Renal cortical epithelial cell (primary cell): ENCODE data around the gene ARHGEF18. TPM values are rescaled to one million over a fixed set of nuclear protein-coding genes. Genes with fewer than 3 reads are reported as not detected.
"Not testable (repeated sequence)": the region's sequence is repeated elsewhere in the genome, so short reads cannot be mapped to it uniquely, and the experiment has no call there.

Experiments
- DNase-seq: peaks from one replicate; pipeline ENCODE4 v3.0.0-alpha.2; 2011; ENCODE audit warnings: low read depth
- total RNA-seq: library from RNA; depleted of rRNA; stranded (reverse); fragments of >200 nt; gene quantifications from 2 replicates; pipeline ENCODE4 v1.2.3, GENCODE V29; 2014

The ARHGEF18 gene
- 53.0 and 66.0 TPM in 2 replicates for total RNA-seq

DNA sequence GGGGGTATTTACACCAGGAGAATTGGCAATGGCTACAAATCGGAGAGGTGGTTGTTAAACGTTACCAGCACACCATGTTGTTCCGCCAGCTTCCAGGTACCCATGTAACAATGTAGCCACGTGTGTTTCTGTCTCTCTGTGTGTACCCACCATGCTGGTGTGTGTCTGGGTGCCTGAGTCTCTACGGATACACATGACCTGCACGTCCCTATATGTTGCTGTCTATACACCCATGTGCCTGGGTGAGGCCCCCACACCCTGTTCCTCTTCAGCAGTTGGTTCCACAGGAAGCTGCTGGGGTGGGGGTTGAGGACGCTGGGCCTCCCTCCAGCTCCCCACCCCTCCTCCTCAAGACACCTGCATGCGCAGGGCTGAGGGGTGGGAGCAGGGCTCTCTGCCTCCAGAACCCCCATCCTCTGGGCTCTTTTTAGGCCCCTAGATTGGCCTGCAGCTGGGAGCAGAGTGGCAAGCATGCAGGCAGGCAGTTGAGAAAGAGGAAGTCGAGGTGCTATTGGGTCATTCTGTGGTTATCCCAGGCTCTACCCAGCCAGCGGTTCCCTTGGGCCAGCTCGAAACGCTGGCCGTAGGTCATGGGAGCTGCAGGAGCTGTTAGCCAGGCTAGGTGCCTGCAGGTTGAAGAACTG, at the start of gene ARHGEF18:
TSS of gene ARHGEF18 (plus strand) at position 351 of the 644 bp plus-strand sequence. CDS start 13,954 bp downstream, outside the sequence.
- DNase-seq = no peak

DNA sequence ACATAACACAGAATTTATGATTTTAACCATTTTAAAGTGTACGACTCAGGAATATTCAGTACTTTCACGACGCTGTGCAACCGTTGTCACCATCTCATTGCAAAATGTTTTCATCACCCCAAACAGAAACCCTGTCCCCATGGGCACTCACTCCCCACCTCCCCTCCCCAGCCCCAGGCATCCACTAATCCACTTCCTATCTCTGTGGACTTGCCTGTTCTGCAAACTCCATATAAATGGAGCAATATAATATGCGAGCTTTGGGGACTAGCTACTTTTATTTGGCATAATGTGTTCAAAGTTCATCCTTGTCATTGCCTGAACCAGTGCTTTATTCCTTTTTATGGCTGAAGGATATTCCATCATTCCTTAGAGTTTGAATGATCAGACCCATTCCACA, 47.2 kb upstream of the ARHGEF18 start:
- DNase-seq = no peak

DNA sequence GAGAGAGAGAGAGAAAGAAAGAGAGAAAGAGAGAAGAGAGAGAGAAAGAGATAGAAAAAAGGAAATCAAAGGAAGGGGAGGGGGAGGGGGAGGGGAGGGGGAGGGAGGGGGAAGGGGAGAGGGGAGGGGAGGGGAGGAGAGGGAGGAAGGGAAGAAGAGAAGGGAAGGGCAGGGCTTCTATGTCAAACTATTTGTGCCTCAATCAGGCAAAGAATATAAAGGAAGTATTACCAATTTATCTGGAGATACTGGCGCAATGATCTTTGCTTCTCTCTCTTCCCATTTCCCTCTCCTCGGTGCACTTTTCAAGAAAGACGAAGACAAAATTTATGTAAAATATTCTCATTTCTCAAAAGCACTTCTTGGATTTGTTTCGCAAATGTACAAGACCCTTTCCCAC, 45.3 kb upstream of the ARHGEF18 start:
- DNase-seq = no peak

DNA sequence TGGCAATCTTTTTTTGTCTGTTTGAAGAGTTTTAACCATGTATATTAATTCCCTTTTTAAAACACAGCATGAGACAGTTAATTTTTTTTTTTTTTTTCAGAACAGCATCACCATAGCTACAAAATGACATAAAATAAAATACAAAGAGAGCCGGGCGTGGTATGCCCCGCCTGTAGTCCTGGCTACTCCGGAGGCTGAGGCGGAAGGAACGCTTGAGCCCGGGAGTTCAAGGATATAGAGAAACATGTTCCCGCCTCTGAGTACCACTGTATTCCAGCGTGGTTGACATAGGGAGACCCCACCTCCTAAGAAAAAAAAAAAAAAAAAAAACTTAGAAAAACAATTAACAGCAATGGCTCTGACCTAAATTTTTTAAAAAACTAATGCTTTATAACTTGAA, 44.5 kb upstream of the ARHGEF18 start:
- no peak for DNase-seq

DNA sequence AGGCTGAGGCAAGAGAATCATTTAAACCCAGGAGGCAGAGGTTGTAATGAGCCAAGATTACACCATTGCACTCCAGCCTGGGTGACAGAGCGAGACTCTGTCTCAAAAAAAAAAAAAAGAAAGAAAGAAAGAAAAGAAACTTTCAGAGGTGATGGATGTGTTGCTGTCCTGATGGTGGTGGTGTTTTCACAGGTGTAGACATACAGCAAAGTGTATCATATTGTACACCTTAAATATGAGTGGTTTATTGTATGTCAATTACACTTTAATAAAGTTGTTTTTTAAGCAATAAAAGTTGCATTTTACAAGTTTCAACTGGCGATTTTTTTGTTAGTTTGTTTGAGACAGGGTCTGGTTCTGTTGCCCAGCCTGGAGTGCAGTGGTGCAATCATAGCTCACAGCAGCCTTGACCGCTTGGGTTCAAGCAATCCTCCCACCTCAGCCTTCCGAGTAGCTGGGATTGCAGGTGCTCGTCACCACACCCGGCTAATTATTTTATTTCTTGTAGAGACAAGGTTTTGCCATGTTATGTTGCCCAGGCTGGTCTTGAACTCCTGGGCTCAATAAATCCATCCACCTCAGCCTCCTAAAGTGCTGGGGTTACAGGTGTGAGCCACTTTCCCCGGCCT, 41.0 kb upstream of the ARHGEF18 start:
- no peak for DNase-seq

DNA sequence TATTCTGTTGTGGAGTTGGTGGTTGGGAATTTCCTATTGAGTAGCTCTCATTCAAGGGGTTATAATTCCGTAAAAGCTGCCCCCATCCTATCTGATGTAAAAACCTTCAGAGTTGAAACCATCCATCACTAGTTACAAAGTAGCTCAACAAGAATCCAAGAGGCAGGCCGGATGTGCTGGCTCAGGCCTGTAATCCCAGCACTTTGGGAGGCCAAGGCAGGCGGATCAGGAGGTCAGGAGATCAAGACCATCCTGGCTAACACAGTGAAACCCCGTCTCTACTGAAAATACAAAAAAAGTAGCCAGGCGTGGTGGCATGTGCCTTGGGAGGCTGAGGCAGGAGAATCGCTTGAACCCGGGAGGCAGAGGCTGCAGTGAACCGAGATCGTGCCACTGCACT, 40.4 kb upstream of the ARHGEF18 start:
- DNase-seq = not testable (repeated sequence)

DNA sequence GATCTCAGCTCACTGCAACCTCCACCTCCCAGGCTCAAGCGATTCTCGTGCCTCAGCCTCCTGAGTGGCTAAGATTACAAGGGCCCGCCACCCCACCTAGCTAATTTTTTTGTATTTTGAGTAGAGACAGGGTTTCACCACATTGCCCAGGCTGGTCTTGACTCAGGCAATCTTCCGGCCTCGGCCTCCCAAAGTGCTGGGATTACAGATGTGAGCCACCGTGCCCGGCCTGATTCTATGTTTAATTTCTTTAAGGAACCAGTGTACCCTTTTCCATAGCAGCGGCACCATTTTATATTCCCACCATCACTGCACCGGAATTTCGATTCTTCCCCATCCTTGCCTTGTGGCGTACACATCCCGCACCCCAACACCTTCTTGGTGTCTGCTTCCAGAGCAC, 36.8 kb upstream of the ARHGEF18 start:
- DNase-seq = no peak

DNA sequence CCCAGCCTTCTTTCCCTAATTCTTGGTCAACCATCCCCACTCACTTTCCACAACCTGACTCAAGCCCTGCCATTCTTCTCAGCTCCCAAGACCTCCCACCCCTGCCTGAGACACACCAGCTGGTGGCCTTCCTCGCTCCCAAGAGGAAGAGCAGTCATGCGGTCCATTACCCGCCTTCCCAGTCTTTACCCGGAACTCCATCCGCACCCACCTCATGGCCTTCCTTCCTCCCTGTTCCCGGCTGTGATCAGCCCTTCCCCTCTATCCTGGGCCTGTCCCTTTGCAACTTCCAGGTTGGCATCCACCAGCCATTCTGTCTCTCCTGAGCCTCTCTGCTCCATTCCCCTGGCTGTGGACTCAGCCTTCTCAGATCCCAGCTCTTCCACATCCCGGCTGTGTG, 35.9 kb upstream of the ARHGEF18 start:
- no peak for DNase-seq

DNA sequence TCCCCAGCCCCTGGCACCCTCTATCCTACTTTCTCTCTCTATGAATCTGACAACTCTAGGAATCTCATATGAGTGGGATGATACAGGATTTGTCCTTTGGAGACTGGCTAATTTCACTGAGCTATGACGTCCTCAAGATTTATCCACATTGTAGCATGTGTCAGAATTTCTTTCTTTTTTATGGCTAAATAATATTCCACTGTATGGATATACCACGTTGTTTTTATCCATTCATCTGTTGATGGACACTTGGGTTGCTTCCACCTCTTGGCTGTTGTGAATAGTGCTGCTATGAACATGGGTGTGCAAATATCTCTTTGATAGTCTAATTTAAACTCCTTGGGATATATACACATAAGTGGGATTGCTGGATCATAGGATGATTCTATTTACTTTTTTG, 30.6 kb upstream of the ARHGEF18 start:
- DNase-seq = no peak

DNA sequence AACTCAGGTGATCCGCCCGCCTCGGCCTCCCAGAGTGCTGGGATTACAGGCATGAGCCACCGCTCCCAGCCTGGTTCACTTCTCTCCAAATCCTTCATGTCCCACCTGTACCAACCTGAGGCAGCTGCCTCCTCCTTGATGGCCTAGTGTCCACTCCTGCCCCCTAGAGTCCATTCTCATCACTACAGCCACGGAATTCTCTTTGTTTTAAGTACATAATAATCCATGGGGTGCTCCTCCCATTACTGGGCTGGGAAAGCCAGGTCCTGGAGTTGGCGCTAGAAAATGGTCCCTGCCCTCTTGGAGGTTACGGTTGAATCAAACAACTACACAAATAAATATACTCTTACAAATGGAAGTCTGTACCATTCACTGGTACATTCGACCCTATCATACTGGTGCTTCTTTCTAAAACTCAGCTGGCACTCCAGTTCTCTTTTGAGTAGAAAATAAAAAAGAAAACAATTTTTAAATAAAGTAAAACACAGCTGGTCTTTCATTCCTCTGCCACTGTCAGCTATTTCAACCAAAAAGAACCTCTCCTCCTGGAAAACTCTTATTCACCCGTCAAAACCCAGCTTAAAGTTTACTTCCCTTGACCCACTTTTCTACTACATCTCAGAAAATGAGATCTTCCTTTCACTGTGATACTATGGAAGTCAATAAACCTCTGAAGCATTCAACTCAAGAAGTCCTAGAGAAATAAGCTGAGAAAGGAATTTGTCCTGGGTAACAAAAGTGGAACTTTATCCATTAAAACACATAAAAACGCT, 22.4 kb upstream of the ARHGEF18 start:
- no peak for DNase-seq

DNA sequence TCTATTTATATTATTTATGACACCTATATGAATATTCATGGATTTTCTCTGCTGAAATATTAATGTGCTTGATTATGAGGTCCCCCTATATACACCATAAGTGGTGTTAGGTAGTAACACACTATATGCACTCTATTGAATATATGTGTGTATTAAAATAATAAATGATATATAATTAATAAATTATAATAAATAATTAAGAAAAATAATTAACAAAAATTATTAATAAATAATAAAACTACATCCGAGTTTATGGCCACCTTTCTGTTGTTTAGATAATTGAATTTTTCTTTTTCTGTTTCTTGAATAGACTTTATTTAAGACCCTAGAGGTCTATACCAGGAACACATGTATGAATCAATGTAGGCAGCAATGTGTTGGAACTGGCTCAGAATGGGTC, 20.9 kb upstream of the ARHGEF18 start:
- DNase-seq = no peak

DNA sequence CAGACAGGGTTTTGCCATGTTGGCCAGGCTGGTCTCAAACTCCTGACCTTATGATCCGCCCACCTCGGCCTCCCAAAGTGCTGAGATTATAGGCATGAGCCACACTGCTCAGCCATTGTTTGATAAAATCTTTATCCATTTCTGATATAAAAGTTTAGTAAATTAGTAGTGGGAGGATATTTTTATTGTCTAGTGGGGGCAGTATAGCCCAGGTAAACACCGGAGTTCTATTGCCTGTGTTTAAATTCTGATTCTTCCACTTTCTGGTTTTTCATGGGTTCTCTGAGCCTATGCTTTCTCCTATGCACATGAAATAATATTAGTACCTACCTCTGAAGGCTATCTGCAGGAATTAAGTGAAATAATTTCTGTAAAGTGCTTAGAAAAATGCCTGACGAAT, 20.1 kb upstream of the ARHGEF18 start:
- no peak for DNase-seq

DNA sequence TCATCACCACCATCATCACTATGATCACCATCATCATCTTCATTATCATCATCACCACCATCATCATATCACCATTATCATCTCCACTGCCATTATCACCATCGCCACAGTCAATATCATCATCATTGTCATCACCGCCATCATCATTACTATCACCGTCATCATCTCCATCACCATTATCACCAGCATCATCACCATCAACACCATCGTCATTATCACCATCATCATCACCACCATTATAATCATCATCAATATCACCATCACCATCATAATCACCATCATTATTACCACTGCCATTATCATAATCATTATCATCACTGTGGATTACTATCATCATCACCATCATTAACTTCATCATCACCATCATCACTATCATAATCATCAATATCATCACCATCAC, 17.3 kb upstream of the ARHGEF18 start:
- no peak for DNase-seq

DNA sequence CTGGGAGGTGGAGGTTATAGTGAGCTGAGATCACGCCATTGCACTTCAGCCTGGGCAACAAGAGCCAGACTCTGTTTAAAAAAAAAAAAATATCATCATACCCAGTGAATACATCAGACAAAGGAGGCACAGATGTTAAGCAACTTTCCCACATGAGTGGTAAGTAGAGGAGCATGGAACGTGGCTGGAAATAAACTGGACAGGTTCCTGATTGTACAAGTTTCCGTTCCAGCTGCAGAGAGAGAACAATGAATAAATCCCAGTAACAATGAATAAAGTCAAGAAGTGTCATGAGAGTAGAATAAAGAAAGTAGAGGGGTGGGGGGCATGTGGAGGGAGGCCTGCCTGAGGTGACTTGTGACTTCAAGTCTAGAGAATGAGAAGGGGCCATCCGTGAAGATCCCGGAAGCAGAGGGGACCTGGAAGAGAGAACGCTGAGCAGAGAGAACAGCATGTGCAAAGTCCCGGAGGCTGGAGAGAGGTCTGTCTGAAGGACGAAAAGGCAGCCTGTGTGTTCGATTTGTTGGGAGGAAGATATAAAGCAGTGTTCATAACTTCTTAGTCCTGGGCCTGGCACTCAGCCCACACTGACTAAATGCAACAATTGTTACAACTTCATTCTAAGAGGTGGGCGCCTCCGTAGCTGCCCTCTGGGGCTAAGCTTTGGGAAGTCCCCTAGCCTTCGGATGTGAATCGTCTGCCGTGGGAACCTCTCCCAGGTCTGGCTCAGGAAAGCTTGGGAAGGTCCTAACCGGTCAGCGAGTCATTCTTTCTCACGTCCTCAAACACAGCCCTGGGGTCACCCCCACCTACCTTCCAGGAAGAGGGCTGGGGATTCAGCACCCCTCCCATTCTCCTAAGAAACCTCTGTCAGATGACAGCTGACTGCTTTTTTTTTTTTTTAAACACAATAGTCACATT, 15.3 kb upstream of the ARHGEF18 start:
- DNase-seq = peak; percentile 45

DNA sequence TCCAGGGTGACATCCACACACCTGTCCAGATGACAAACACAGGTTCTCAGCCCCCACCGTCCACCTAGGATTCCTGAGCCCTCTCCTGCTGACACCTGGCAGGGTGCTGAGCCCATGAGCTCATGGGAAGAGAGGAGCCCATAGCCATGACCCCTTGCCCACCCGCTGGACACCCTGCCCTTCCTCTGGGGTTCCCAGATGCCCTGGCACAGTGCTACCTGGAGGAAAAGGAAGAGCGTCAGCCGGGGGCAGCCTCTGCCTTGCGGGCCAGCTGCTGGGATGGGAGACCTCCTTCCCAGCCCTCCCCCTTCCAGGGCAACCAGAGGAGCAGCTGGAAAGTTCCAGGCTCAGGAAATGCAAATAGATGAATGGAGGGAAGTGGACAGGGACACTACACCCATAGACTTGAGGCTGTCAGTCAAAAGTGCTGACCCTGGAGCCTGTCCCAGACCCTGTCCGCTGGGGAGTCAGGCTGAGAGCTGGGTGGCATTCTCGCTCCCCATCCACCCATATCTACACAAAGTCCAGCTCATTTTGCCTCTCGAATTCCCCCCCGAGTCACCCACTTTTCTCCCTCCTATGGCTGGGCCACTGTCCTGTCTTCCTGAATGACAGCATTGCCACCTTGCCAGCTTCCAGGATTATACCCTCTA, 12.3 kb upstream of the ARHGEF18 start:
- DNase-seq = no peak

DNA sequence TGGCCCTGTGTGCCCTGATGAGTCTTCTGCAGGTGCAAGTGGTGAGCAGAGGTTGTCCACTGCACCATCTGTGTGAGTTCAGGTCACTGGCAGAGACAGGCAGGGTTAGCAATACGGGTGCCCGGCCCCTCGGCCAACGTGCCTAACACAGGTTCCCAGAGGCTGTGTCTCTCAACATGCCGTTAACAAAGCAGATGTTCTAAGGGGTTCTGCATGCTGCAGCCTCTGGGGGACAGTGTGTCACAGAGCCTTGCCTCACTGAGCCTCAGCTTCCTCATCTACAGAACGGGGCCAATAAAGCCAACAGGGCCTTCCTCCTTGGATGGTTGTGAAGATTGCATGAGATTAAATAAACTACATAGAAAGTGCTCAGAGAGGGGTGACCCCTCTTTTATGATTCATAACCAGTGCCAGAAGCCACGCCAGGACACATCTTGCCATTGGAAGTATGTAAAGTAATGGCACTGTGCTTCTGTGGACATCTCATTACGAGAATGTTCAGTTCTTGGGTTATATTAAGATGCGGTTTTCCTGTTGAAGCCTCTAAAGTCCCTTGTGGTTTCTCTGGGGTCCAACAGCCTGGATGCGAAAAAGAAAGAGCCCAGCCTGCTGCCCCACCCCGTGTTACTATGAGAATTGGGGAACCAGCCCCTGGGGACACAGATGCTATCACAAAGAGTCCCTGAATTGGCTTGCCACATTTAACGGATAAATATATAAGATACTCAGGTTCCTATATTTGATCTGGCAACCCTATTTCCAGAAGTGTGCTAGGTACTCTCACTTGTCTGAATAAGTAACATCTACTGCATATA, 11.2 kb upstream of the ARHGEF18 start:
- DNase-seq = no peak

DNA sequence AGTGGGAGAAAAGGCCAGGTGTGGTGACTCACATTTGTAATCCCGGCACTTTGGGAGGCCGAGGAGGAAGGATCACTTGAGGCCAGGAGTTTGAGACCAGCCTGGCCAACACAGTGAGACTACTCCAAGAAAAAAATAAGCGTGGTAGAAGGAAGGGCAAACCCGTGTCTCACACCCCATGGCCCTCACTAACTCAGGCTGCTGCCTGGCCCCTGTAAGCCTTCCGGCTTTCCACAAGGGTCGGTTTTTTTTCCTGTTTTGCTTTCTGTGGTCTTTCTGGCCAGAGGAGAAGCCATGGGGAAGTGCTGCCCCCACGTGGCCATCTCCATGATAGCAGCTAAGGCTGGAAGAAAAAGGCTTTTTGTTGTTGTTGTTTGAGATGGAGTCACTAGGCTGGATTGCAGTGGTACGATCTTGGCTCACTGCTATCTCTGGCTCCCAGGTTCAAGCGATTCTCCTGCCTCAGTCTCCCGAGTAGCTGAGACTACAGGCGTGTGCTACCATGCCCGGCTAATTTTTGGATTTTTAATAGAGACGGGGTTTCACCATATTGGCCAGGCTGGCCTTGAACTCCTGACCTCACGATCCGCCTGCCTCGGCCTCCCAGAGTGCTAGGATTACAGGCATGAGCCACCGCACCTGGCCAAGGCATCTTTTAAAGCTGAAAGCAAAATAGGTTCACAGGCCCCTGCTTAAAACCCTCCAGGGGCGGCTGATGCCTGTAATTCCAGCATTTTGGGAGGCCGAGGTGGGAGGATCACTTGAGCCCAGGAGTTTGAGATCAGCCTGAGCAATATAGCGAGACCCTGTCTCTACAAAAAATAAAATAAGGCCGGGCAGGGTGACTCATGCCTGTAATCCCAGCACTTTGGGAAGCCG, 7.5 kb upstream of the ARHGEF18 start:
- peak; percentile 52 for DNase-seq

DNA sequence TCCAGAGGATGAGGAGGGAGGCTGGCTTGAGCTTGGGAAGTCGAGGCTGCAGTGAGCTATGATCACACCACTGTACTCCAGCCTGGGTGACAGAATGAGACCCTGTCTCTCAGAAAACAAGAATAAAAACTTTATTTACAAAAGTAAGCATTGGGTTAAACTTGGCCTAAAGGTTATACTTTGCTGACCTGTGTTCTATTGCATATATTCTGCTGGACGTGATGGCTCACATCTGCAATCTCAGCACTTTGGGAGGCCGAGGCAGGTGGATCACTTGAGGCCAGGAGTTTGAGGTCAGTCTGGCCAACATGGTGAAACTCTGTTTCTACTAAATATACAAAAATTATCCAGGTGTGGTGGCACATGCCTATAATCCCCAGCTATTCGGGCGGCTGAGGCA, 6.6 kb upstream of the ARHGEF18 start:
- no peak for DNase-seq

DNA sequence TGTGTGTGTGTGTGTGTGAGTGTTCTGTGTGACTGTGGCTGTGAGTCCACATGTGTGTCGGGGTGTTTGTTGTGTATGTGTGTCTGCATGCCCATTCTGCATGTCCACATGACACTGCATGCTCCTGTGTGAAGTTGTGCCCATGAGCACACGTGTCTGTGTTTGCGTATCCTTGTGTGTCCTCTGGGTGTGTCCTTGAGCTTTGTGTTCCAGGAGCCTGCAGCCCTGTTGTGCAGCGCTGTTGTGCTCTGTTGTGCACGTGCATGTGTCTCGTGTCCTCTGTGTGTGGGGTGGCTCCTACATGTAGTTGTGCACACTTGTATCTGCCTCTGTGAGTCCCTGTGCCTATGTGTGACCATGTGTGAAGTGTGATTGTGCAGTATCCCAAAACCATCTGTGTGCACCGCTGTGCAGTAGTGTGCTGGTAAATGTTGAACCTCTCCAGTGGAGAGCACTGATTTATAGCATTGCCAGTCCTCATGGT, 2.2 kb upstream of the ARHGEF18 start:
- DNase-seq = no peak
